AG09309 (cell line): ENCODE measurements around the gene HAGHL.

Experiments used
- DNase-seq: peaks from one replicate; pipeline ENCODE4 v3.0.0-alpha.2; 2010; ENCODE audit warnings: low read depth
- H3K4me3 ChIP-seq: 2 replicates; pipeline ENCODE4 v1.5.1; 2011; ENCODE audit warnings: mild to moderate bottlenecking, low read depth, low read length, moderate library complexity; ENCODE audit not compliant: control insufficient read depth
- CTCF ChIP-seq: IDR thresholded peaks from 2 replicates; pipeline ENCODE4 v1.5.1; 2011; ENCODE audit warnings: mild to moderate bottlenecking, low read depth, low read length, inconsistent platforms; ENCODE audit not compliant: insufficient read depth, control insufficient read depth; ENCODE audit errors: missing control alignments

The HAGHL gene

GRCh38 chr16:766820-767640, 40.1 kb downstream of the HAGHL start:
- no peak for DNase-seq
- TF ChIP-seq CTCF = no peak
- no peak overlapping the region for H3K4me3 ChIP-seq

- TF ChIP-seq CTCF = no peak
- H3K4me3 ChIP-seq = no peak overlapping the region
- DNase-seq = no peak
These were observed 40.9 kb downstream of the HAGHL start for GRCh38 chr16:767743-768235.

- no peak for TF ChIP-seq CTCF
- DNase-seq = no peak
- no peak overlapping the region for H3K4me3 ChIP-seq
These were observed 41.5 kb downstream of the HAGHL start for GRCh38 chr16:768428-768827.

- no peak for TF ChIP-seq CTCF
- H3K4me3 ChIP-seq = no peak overlapping the region
- no peak for DNase-seq
These were observed 42.4 kb downstream of the HAGHL start for GRCh38 chr16:769184-769784.

- no peak for DNase-seq
- no peak overlapping the region for H3K4me3 ChIP-seq
- TF ChIP-seq CTCF = no peak
These were observed 43.0 kb downstream of the HAGHL start for GRCh38 chr16:769934-770333.

GRCh38 chr16:770411-770810, 43.5 kb downstream of the HAGHL start:
- no peak overlapping the region for H3K4me3 ChIP-seq
- no peak for DNase-seq
- no peak for TF ChIP-seq CTCF
